GM23338 (cell line): ENCODE results near the gene TMEM125. TPM values are rescaled to one million over a fixed set of nuclear protein-coding genes. Genes with fewer than 3 reads are reported as not detected.
A peak's percentile ranks its signal among the peaks of the same experiment; 100 is the strongest.

ENCODE experiments used
- ATAC-seq: fragments of 200-7000 bp; cut with Tn5 transposase; 3 replicates; pipeline ENCODE4 v1.9.1; 2020
- DNase-seq: peaks from one replicate; pipeline ENCODE4 v3.0.0-alpha.2; 2015; ENCODE audit warnings: low spot score
- H2AFZ ChIP-seq: fragments of 200-600 bp; sonication (generic); 2 replicates; pipeline ENCODE4 v1.8.0; 2016; ENCODE audit warnings: antibody characterized with exemption, mild to moderate bottlenecking, moderate library complexity
- H3F3A ChIP-seq: fragments of 200-600 bp; sonication (generic); replicated peaks from 2 replicates; pipeline ENCODE4 v1.8.0; 2017; ENCODE audit warnings: antibody characterized with exemption, mixed run types, low read depth
- H3K27ac ChIP-seq: fragments of 200-600 bp; sonication (generic); 2 replicates; pipeline ENCODE4 v1.6.1; 2016; ENCODE audit warnings: low read depth
- H3K27me3 ChIP-seq: fragments of 200-600 bp; sonication (generic); 2 replicates; pipeline ENCODE4 v1.8.0; 2016; ENCODE audit warnings: mild to moderate bottlenecking, mixed run types, moderate library complexity; ENCODE audit not compliant: insufficient read depth
- H3K36me3 ChIP-seq: fragments of 200-600 bp; sonication (generic); 2 replicates; pipeline ENCODE4 v1.8.0; 2016; ENCODE audit warnings: mild to moderate bottlenecking; ENCODE audit not compliant: insufficient read depth
- H3K4me1 ChIP-seq: fragments of 200-600 bp; sonication (generic); 2 replicates; pipeline ENCODE4 v1.8.0; 2016; ENCODE audit warnings: mild to moderate bottlenecking, moderate library complexity; ENCODE audit not compliant: insufficient read depth
- H3K4me2 ChIP-seq: fragments of 200-600 bp; sonication (generic); 2 replicates; pipeline ENCODE4 v1.7.1; 2017; ENCODE audit warnings: mixed run types
- H3K4me3 ChIP-seq: fragments of 200-600 bp; sonication (generic); 2 replicates; pipeline ENCODE4 v1.6.1; 2016; ENCODE audit warnings: mixed run types
- H3K79me2 ChIP-seq: fragments of 200-600 bp; sonication (generic); replicated peaks from 2 replicates; pipeline ENCODE4 v1.8.0; 2017; ENCODE audit warnings: mild to moderate bottlenecking; ENCODE audit not compliant: insufficient read depth
- H3K9me2 ChIP-seq: fragments of 200-600 bp; sonication (generic); 2 replicates; pipeline ENCODE4 v1.8.0; 2017; ENCODE audit not compliant: insufficient read depth
- H4K20me1 ChIP-seq: fragments of 200-600 bp; sonication (generic); replicated peaks from 2 replicates; pipeline ENCODE4 v1.8.0; 2017; ENCODE audit warnings: mild to moderate bottlenecking; ENCODE audit not compliant: insufficient read depth
- H3K27ac Mint-ChIP-seq: 2 replicates; pipeline ENCODE4 v1.8.0; 2020; ENCODE audit warnings: inconsistent platforms, mild to moderate bottlenecking, moderate library complexity, mixed read lengths
- H3K27me3 Mint-ChIP-seq: 3 replicates; pipeline ENCODE4 v1.8.0; 2022; ENCODE audit warnings: low read depth, mild to moderate bottlenecking, moderate library complexity, mixed read lengths, inconsistent platforms; ENCODE audit not compliant: insufficient read depth, poor library complexity
- H3K36me3 Mint-ChIP-seq: 3 replicates; pipeline ENCODE4 v1.8.0; 2021; ENCODE audit warnings: low read depth, mild to moderate bottlenecking, inconsistent platforms, moderate library complexity, mixed read lengths
- H3K4me1 Mint-ChIP-seq: 3 replicates; pipeline ENCODE4 v1.8.0; 2020; ENCODE audit warnings: mild to moderate bottlenecking, inconsistent platforms, mixed read lengths
- H3K4me3 Mint-ChIP-seq: 3 replicates; pipeline ENCODE4 v1.8.0; 2021; ENCODE audit warnings: moderate library complexity, mild to moderate bottlenecking, inconsistent platforms, mixed read lengths
- H3K9me3 Mint-ChIP-seq: 3 replicates; pipeline ENCODE4 v1.8.0; 2020; ENCODE audit warnings: moderate library complexity, mild to moderate bottlenecking, inconsistent platforms, mixed read lengths
- EZH2 ChIP-seq: fragments of 200-600 bp; sonication (generic); IDR thresholded peaks from one replicate; pipeline ENCODE4 v1.8.0; 2017; ENCODE audit warnings: antibody characterized with exemption, mild to moderate bottlenecking, low read depth; ENCODE audit not compliant: unreplicated experiment
- EZH2phosphoT487 ChIP-seq: fragments of 200-600 bp; sonication (generic); IDR thresholded peaks from one replicate; pipeline ENCODE4 v1.8.1; 2018; ENCODE audit warnings: antibody characterized with exemption; ENCODE audit not compliant: unreplicated experiment
- JUNB ChIP-seq: IDR thresholded peaks from one replicate; pipeline ENCODE4 v1.6.1; 2016; ENCODE audit warnings: antibody characterized with exemption; ENCODE audit not compliant: unreplicated experiment
- NANOG ChIP-seq: IDR thresholded peaks from 2 replicates; pipeline ENCODE4 v1.6.1; 2016; ENCODE audit warnings: antibody characterized with exemption, borderline replicate concordance
- POLR2AphosphoS5 ChIP-seq: IDR thresholded peaks from 2 replicates; pipeline ENCODE4 v1.6.1; 2016; ENCODE audit warnings: antibody characterized with exemption, low read depth
- REST ChIP-seq: IDR thresholded peaks from one replicate; pipeline ENCODE4 v1.6.1; 2018; ENCODE audit warnings: antibody characterized with exemption; ENCODE audit not compliant: unreplicated experiment
- STAT1 ChIP-seq: IDR thresholded peaks from one replicate; pipeline ENCODE4 v1.6.1; 2016; ENCODE audit warnings: antibody characterized with exemption; ENCODE audit not compliant: unreplicated experiment
- ZNF114 ChIP-seq: fragments of 250-450 bp; sonication (Bioruptor Pico); IDR thresholded peaks from 2 replicates; pipeline ENCODE4 v1.5.0; 2020; ENCODE audit warnings: mild to moderate bottlenecking, moderate library complexity
- ZNF331 ChIP-seq: fragments of 250-450 bp; sonication (Bioruptor Pico); IDR thresholded peaks from 2 replicates; pipeline ENCODE4 v1.5.0; 2020; ENCODE audit warnings: low read depth, mild to moderate bottlenecking, moderate library complexity
- polyA plus RNA-seq: library from polyadenylated mRNA; unstranded; fragments of >200 nt; fragmentation: Nextera tagmentation; extraction: Ambion mirVana; gene quantifications from 2 replicates; pipeline ENCODE4 v1.2.1, GENCODE V29; 2016
- total RNA-seq: library from RNA; depleted of rRNA; stranded (reverse); fragments of >200 nt; shearing (Covaris generic); gene quantifications from 2 replicates; pipeline ENCODE4 v1.2.3, GENCODE V29; 2014

TMEM125 gene
- total and polyA plus RNA-seq, 2 experiments from 2014 or later: 16.8 to 39.3 TPM

- Histone ChIP-seq H3K27me3 (no peaks in the 10 kb centered on the region), H3F3A (no peaks in the 10 kb centered on the region), H3K27ac (no peak overlapping the region), H2AFZ (no peak overlapping the region), H3K4me2 (no peak overlapping the region), H3K36me3 (no peaks in the 10 kb centered on the region), H3K79me2 (no peaks in the 10 kb centered on the region), H3K4me1 (no peaks in the 10 kb centered on the region), H3K9me2 (no peaks in the 10 kb centered on the region), H4K20me1 (no peaks in the 10 kb centered on the region), H3K4me3 (no peak overlapping the region)
- Mint-ChIP-seq H3K36me3 (no peaks in the 10 kb centered on the region; the same call in 2 of the 3 replicates), H3K4me1 (peaks cover 9% of the 10 kb centered on the region), H3K27me3 (peaks cover 16% of the 10 kb centered on the region), H3K9me3 (no peaks in the 10 kb centered on the region), H3K27ac (peak overlapping the region; percentile 17; the same call in 1 of the 2 replicates), H3K4me3 (no peak overlapping the region)
- no peak for DNase-seq
- TF ChIP-seq JUNB (no peak), EZH2phosphoT487 (no peak), REST (no peak), POLR2AphosphoS5 (no peak), NANOG (no peak), ZNF331 (CRISPR knock-in tag) (no peak), STAT1 (no peak)
- ATAC-seq: no peak
These were observed 35.7 kb downstream of the TMEM125 start for GRCh38 chr1:43305461-43305860.

GRCh38 chr1:43305926-43306687 lies 36.3 kb downstream of the TMEM125 start:
- DNase-seq: no peak
- Histone ChIP-seq H3K9me2 (no peaks in the 10 kb centered on the region), H3K4me1 (no peaks in the 10 kb centered on the region), H3K79me2 (no peaks in the 10 kb centered on the region), H2AFZ (no peak overlapping the region), H3F3A (no peaks in the 10 kb centered on the region), H3K4me3 (no peak overlapping the region), H3K4me2 (no peak overlapping the region), H3K36me3 (no peaks in the 10 kb centered on the region), H3K27me3 (no peaks in the 10 kb centered on the region), H3K27ac (no peak overlapping the region), H4K20me1 (no peaks in the 10 kb centered on the region)
- Mint-ChIP-seq H3K36me3 (no peaks in the 10 kb centered on the region; the same call in 2 of the 3 replicates), H3K27me3 (peaks cover 19% of the 10 kb centered on the region), H3K27ac (no peak overlapping the region), H3K4me3 (no peak overlapping the region; the same call in 2 of the 3 replicates), H3K9me3 (no peaks in the 10 kb centered on the region), H3K4me1 (peaks cover 9% of the 10 kb centered on the region)
- TF ChIP-seq ZNF114 (CRISPR knock-in tag) (no peak), JUNB (no peak), EZH2phosphoT487 (no peak), EZH2 (no peak), POLR2AphosphoS5 (no peak)
- no peak for ATAC-seq
